GM18907 (cell line): Measurements from ENCODE around the gene INPP5K.
A peak's percentile ranks its signal among the peaks of the same experiment; 100 is the strongest.
"Not testable (repeated sequence)": the region's sequence is repeated elsewhere in the genome, so short reads cannot be mapped to it uniquely, and the experiment has no call there.

Source experiments
- ATAC-seq: cut with Tn5 transposase; IDR thresholded peaks from one replicate; pipeline ENCODE4 v1.9.1; 2021; ENCODE audit warnings: mild to moderate bottlenecking, moderate library complexity; ENCODE audit not compliant: unreplicated experiment

Gene INPP5K

DNA sequence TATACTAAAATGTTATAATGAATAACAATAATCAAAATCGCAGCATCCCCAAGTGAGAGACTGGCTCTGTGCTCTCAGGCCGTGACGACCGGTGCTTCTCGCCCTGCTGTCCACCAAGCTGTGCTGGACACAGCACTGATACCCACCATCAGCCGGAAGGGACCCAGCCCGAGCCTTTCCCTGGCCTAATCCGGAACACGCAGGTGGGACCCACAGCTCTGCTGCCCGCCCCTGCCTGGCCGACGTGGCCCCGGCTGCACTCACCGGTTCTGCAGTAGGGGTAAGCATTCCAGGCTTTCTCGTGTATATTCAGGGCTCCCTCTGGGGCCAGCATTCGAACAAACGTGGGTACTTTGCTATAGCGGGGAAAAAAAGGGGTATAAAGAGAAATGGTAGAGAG, 31.6 kb upstream of the INPP5K start:
- no peak for ATAC-seq

- ATAC-seq = no peak
These were observed 30.0 kb upstream of the INPP5K start for GRCh38 chr17:1546292-1546922.

- ATAC-seq = no peak
These were observed 29.2 kb upstream of the INPP5K start for GRCh38 chr17:1545618-1546017.

- no peak for ATAC-seq
These were observed 25.9 kb upstream of the INPP5K start for GRCh38 chr17:1542316-1542715.

DNA sequence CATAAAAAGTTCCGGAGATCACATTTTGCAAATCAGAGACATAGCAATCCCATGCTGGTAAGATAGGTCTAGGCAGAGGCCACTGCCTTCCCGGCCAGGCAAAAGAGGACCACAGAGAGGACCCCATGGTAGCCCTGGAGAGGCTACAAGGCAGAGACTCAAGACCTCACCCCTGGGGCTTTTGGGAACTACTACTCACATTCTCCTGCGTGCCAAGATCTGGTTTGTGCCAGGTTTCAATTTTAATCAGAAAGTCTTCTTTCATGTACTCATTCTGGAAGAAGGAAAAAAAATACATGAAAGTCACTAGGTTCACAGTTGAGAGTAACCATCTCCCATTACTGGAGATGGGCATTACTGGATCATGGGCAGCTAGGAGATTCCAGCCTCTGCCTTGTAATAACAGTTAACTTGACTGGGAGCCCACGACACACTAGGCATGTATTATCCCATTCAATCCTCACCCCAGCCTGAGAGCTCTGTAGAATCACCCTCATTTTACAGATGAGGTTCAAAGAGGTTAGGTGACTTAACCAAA, 25.0 kb upstream of the INPP5K start:
- no peak for ATAC-seq

DNA sequence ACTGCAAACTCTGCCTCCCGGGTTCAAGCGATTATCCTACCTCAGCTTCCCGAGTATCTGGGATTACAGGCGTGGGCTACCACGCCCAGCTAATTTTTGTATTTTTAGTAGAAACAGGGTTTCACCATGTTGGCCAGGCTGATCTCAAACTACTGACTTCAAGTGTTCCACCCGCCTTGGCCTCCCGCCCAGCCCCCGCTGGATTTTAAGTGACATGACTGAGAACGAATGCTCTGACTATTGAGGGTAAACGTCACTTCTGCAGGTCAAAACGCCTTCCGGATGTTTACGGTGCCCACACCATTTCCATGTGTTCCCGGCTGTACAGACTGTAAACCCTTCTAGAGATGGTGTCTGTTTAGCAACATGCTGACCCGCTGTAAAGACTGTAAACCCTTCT, 23.4 kb upstream of the INPP5K start:
- ATAC-seq = no peak

GRCh38 chr17:1535737-1536136, 19.3 kb upstream of the INPP5K start:
- no peak for ATAC-seq

DNA sequence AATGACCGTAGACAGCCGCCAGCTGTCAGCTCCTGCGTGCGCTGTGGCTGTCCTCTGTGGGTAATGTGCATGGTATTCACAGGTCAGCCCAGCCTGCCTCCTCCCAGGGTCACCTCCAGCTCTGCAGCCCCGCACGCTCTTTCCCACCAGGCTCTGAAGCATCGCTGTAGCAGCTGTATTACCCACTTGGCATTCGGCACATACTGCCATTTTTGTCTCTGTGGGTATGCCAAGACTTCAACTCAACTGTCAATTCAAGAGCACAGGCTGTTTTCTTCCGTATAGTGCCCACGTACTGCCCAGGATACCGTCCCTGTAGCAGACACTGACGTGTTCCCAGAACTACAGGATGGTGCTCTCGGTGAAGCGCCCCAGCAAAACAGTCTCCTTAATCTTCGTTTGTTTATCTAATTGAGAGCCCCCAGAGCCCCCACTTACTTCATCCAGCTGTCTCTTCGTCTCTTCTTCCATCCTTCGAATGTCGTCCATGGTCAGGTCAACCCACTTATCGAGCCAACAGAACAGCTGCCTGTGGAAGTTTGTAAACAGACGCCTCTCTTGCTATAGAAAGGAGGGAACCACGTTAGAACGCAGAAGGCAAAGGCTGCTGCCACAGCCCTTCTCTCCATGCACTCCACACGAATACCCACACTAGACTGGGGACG, 17.4 kb upstream of the INPP5K start:
- ATAC-seq = no peak

GRCh38 chr17:1532836-1533602, 16.6 kb upstream of the INPP5K start:
- ATAC-seq = no peak

DNA sequence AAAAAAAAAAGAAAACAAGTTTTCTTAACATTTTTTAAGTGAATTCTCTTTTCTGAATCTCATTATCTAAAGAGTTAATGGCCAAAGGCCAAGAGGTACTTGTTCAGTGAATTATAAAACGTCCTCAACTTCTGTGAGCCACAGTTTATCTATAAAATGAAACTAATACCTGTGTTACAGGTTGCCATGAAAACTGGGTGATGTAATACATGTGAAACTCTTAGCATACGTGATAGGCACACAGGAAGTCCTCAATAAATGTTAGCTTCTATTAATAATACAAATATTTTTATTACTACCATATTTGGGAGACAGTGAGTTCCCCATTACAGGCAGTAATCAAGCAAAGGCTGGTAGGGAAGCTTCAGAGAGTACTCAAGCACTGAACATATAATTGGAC, 13.5 kb upstream of the INPP5K start:
- ATAC-seq = no peak

GRCh38 chr17:1526876-1527275, 10.5 kb upstream of the INPP5K start:
- ATAC-seq = not testable (repeated sequence)

GRCh38 chr17:1522626-1523025, 6.2 kb upstream of the INPP5K start:
- no peak for ATAC-seq

DNA sequence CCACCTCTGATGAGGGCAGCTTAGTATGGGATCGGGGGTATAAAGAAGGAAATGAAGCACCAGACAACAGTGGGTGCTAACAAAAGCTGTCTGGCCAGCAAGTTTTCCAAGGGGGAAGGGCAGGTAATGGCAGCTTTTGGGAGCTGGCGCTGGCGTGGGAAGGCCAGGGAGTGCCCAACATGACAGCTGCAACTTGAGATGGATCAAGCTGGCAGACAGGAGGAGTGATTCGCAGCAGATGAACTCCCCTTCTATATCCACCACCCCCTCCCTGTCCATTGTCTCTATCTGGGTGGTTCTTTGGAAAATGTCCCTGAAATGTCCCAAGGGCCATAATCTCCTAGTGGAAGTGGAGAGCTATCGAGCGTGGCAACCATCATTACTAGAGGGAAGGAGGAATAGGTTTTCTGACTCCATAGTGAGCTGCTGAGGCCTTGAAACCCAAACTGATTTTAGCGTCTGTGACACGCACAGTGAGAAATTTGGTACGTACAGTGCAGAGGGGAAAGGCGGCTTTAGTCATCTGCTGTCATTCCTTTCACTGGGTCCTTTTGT, 4.8 kb upstream of the INPP5K start:
- no peak for ATAC-seq

GRCh38 chr17:1519678-1520077, 3.3 kb upstream of the INPP5K start:
- no peak for ATAC-seq

- ATAC-seq = no peak
These were observed 2.0 kb upstream of the INPP5K start for GRCh38 chr17:1518410-1518809.

DNA sequence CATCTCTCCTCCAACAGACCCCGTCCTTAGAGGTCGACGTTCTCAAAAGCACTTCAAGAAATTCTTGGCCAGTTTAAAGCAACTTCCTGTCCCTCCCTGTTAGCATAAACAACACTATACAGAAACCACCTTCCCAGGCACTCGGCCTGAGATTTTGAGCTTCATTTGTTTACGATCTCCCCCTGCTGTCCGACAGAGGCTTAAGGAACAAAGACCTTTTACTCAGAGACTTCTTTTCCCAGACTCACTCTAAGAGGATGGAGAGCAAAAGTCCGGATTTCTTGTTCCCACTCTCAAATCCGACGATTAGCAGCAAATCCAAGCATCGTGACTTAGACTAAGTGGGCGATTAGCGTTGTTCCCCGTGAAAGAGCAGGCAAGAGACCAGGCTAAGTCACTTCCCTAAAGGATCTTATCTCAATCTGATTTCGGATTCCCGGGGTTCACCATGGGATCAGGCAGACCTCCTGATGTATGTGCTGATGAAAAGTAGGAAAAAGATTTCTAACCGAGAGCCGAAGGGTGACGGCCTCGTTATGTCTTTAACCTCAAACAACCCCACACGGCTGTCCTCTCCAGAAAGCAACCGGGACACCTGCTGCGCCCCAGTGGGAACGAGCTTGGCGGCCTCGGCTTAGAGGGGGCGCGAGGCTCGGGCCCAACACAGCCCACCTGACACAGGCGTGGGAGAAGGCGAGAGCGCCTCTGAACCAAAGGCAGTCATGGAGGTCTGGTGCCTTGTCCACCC, 598 bp downstream of the INPP5K start:
- peak; percentile 20 for ATAC-seq

DNA sequence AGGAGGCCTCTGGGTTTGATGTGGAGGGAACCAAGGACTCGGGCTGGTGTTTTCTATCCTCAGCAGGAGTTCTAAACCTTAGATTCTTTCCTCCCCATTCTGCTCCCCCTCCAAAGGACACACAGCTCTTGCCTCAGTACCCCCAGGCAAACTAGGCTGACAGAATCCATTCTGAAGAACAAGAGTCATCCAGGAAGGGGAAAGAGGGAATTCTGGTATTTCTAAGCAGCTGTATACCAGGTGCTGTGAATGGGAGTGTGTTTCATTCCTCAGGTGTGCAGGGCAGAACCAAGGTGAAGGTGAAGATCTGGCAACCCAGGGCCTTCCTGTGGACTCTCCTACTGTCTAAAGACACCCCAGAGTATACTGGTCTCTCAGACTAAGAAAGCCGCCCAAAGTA, 4.1 kb downstream of the INPP5K start:
- no peak for ATAC-seq

GRCh38 chr17:1511756-1512321, 4.6 kb downstream of the INPP5K start:
- ATAC-seq = no peak

GRCh38 chr17:1511290-1511689, 5.1 kb downstream of the INPP5K start:
- no peak for ATAC-seq

DNA sequence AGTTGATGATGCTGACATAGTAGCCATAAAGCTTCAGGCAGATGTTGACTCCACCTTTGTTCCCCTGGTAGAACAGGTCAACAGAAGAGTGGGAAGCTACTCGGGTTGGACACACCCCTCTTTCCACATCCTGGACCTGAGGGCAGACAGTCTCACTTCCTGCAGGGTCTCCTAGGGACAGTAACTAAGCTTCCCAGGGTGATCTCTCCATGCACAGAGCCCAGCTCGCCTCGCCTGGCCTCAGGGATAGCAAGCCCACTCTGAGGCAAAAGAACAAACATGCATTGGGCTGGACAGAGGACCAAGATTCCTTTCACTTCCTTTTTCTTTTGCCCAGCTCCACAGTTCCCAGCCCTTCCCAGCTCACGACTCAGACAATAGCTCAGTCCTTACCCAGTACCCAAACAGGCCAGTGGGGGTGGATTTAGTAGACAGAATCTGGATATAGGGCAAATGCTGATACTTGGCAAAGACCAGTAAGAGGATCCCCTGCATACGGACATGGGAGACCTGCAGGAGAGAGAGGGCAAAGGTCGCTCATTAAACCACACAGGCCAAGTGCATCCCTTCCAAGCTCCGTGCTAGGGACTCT, 7.0 kb downstream of the INPP5K start:
- ATAC-seq = no peak
